Measurements from ENCODE around the gene CPLANE2. TPM values are rescaled to one million over a fixed set of nuclear protein-coding genes. Genes with fewer than 3 reads are reported as not detected.

The CPLANE2 gene
- polyA plus RNA-seq, 1 donor from 2014 or later: 5.7 TPM

DNA sequence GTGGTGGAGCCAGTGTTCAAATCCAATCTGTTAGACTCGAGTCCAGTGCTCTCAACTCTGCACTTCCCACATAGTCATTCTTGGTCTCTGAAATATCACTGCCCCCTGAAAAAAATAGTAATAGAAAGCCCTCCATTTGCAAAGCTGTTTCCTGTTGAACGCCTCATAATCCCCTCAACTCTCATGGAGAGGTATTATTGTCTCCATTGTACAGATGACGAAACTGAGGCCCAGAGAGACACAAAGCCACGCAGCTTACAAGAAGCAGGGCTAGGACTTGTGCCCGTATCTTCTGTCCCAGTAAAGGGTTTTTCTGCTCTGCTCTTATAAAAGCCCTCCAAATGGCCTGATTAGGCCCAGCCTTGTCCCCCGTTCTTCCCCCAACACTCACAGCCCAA, 18.3 kb downstream of the CPLANE2 start:
- peaks cover 24% of the 10 kb centered on the region for H3K27me3 ChIP-seq (ENCODE audit: insufficient read depth, low read depth, low read length)
- H3F3A ChIP-seq (ENCODE audit: insufficient read depth, low read length, poor library complexity, severe bottlenecking): no peaks in the 10 kb centered on the region
- H2AFZ ChIP-seq (ENCODE audit: low read depth, low read length): no peak overlapping the region
- no peaks in the 10 kb centered on the region for H3K9me3 ChIP-seq (ENCODE audit: low read length)
- H4K20me1 ChIP-seq (ENCODE audit: insufficient read depth): no peaks in the 10 kb centered on the region
- H3K9me2 ChIP-seq (ENCODE audit: insufficient read depth, low read length): no peaks in the 10 kb centered on the region
- no peaks in the 10 kb centered on the region for H3K36me3 ChIP-seq (ENCODE audit: insufficient read depth, low read length)
- H3K27ac ChIP-seq (ENCODE audit: low read length): no peak overlapping the region
- no peaks in the 10 kb centered on the region for H3K79me2 ChIP-seq (replicated peaks; ENCODE audit: insufficient read depth, low read length)
- no peak overlapping the region for H3K9ac ChIP-seq (ENCODE audit: low read length)
- no peak overlapping the region for H3K4me2 ChIP-seq (ENCODE audit: low read length)
- H3K4me3 ChIP-seq (ENCODE audit: low read length): no peak overlapping the region
- TF ChIP-seq POLR2AphosphoS5 (IDR thresholded peaks at IDR 0.05) (no peak), EZH2 (IDR thresholded peaks at IDR 0.05; ENCODE audit: borderline replicate concordance, insufficient read depth, low read length, poor library complexity, severe bottlenecking) (no peak), MXI1 (conservative IDR thresholded peaks at IDR 0.05; ENCODE audit: poor library complexity, severe bottlenecking) (no peak)
- TF ChIP-seq, protein P1, sequence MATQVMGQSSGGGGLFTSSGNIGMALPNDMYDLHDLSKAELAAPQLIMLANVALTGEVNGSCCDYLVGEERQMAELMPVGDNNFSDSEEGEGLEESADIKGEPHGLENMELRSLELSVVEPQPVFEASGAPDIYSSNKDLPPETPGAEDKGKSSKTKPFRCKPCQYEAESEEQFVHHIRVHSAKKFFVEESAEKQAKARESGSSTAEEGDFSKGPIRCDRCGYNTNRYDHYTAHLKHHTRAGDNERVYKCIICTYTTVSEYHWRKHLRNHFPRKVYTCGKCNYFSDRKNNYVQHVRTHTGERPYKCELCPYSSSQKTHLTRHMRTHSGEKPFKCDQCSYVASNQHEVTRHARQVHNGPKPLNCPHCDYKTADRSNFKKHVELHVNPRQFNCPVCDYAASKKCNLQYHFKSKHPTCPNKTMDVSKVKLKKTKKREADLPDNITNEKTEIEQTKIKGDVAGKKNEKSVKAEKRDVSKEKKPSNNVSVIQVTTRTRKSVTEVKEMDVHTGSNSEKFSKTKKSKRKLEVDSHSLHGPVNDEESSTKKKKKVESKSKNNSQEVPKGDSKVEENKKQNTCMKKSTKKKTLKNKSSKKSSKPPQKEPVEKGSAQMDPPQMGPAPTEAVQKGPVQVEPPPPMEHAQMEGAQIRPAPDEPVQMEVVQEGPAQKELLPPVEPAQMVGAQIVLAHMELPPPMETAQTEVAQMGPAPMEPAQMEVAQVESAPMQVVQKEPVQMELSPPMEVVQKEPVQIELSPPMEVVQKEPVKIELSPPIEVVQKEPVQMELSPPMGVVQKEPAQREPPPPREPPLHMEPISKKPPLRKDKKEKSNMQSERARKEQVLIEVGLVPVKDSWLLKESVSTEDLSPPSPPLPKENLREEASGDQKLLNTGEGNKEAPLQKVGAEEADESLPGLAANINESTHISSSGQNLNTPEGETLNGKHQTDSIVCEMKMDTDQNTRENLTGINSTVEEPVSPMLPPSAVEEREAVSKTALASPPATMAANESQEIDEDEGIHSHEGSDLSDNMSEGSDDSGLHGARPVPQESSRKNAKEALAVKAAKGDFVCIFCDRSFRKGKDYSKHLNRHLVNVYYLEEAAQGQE (IDR thresholded peaks at IDR 0.05; ENCODE audit: borderline replicate concordance): no peak

DNA sequence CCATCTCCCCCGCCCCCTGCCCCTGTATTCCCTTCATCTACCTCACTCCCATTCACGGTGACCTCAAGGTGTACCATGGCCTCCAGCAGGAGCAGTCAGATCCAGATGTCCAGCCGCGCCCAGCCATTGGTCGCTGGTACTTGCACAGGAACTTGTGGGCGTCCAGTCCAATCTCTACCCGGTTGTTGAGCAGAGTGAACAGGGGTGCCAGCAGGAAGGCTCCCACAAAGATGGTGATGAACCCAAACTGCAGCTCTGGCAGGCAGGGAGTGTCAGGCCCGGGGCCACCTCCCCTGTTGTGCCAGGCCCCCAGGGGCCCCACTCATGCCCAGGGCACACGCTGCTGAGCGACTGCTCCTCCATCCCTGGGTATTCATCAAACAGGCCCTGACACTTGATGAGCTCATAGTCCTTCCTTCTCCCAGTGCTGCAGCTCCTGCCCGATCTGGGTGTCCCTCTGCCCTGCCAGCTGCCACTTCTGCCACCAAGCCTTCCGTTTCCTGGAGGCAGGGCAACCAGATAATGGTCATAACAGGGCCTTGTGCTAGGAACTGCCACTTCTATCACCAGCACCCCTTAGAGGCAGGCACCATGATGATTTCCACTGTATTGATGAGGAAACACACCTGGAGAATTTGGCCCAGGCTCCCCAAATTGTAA, 18.8 kb downstream of the CPLANE2 start:
- H3K9ac ChIP-seq (ENCODE audit: low read length): no peak overlapping the region
- no peaks in the 10 kb centered on the region for H3K9me3 ChIP-seq (ENCODE audit: low read length)
- H3K4me3 ChIP-seq (ENCODE audit: low read length): no peak overlapping the region
- TF ChIP-seq EP300 (conservative IDR thresholded peaks at IDR 0.05; ENCODE audit: poor library complexity, severe bottlenecking): no peak
- H3K27me3 ChIP-seq (ENCODE audit: insufficient read depth, low read depth, low read length): peaks cover 24% of the 10 kb centered on the region
- H3K27ac ChIP-seq (ENCODE audit: low read length): no peak overlapping the region
- H3K4me2 ChIP-seq (ENCODE audit: low read length): no peak overlapping the region
- H4K20me1 ChIP-seq (ENCODE audit: insufficient read depth): no peaks in the 10 kb centered on the region
- no peaks in the 10 kb centered on the region for H3K36me3 ChIP-seq (ENCODE audit: insufficient read depth, low read length)
- no peaks in the 10 kb centered on the region for H3F3A ChIP-seq (ENCODE audit: insufficient read depth, low read length, poor library complexity, severe bottlenecking)
- no peaks in the 10 kb centered on the region for H3K9me2 ChIP-seq (ENCODE audit: insufficient read depth, low read length)
- H2AFZ ChIP-seq (ENCODE audit: low read depth, low read length): no peak overlapping the region
- H3K79me2 ChIP-seq (replicated peaks; ENCODE audit: insufficient read depth, low read length): no peaks in the 10 kb centered on the region

DNA sequence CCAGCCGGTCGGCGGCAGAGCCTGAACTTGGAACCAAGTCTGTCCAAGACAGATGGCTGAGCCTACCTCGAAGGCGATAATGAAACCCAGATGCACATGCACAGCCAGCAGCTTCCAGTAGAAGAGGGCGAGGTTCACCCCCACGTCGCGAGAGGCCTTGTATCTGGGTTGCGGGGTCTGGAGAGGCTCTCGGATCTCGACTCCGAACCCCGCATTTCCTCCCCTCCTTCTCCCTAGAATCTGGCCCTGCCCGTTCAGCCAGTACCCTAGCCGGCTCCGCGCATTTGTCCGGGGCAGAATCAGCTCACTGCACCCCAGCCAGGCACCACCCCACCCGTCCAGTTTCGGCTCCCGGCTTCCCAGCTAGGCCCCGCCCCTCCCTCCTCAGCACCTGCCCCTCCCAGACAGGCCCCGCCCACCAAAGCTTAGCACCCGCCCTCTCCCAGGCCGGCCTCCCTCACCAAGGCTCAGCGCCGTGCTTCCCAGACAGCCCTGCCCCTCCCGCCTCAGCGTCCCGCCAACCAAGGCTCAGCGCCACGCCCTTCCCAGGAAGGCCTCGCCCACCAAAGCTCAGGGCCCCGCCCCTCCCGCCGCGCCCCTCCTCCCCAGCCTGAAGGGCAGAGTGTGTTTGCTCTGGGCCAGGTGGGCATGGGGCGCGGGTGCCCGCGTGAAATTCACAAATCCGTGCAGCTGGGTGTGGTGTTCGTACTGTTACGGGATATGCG, 19.8 kb downstream of the CPLANE2 start:
- Histone ChIP-seq H3K4me2 (ENCODE audit: low read length) (no peak overlapping the region), H2AFZ (ENCODE audit: low read depth, low read length) (no peak overlapping the region), H3K79me2 (replicated peaks; ENCODE audit: insufficient read depth, low read length) (no peaks in the 10 kb centered on the region), H3K36me3 (ENCODE audit: insufficient read depth, low read length) (no peaks in the 10 kb centered on the region), H3K4me3 (ENCODE audit: low read length) (peak overlapping the region; percentile 33), H3K9me3 (ENCODE audit: low read length) (no peaks in the 10 kb centered on the region), H3K27ac (ENCODE audit: low read length) (no peak overlapping the region), H4K20me1 (ENCODE audit: insufficient read depth) (no peaks in the 10 kb centered on the region), H3K9me2 (ENCODE audit: insufficient read depth, low read length) (no peaks in the 10 kb centered on the region), H3K9ac (ENCODE audit: low read length) (no peak overlapping the region), H3K27me3 (ENCODE audit: insufficient read depth, low read depth, low read length) (peaks cover 24% of the 10 kb centered on the region), H3F3A (ENCODE audit: insufficient read depth, low read length, poor library complexity, severe bottlenecking) (no peaks in the 10 kb centered on the region)
- TF ChIP-seq SMC3 (conservative IDR thresholded peaks at IDR 0.05; ENCODE audit: poor library complexity): no peak
- TF ChIP-seq, protein P1 (IDR thresholded peaks at IDR 0.05; ENCODE audit: borderline replicate concordance): no peak
- TF ChIP-seq TAF1 (IDR thresholded peaks at IDR 0.05; ENCODE audit: low read depth): no peak
- TF ChIP-seq POLR2AphosphoS5 (IDR thresholded peaks at IDR 0.05): no peak
